Ovary (tissue), 9 donors: ENCODE data around the gene GRM8. TPM values are rescaled to one million over a fixed set of nuclear protein-coding genes. Genes with fewer than 3 reads are reported as not detected.

Source experiments
- DNase-seq, 5 donors: peaks; one replicate each; pipeline ENCODE4 v3.0.0-alpha.2; 2019 to 2020
- H3K27ac ChIP-seq, 2 donors: fragments of 200-600 bp; one replicate each; pipeline versions ENCODE4 v1.5.1 to v1.8.0; 2019 to 2022
- H3K27me3 ChIP-seq: fragments of 200-600 bp; one replicate; pipeline ENCODE4 v1.8.0; 2022
- H3K36me3 ChIP-seq: fragments of 200-600 bp; sonication (generic); one replicate; pipeline ENCODE4 v1.5.1; 2019
- H3K4me1 ChIP-seq: one replicate; pipeline ENCODE4 v1.8.1; 2013; ENCODE audit warnings: mild to moderate bottlenecking, moderate library complexity; ENCODE audit not compliant: insufficient read depth
- H3K4me3 ChIP-seq: fragments of 200-600 bp; sonication (generic); one replicate; pipeline ENCODE4 v1.5.1; 2017
- H3K9me3 ChIP-seq, 2 donors: fragments of 200-600 bp in 1 of 2; sonication (generic) in 1 of 2; one replicate each; pipeline versions ENCODE4 v1.5.1 to v1.8.1; 2013 to 2019; ENCODE audit warnings: mild to moderate bottlenecking in 1 of 2, moderate library complexity in 1 of 2
- CTCF ChIP-seq, 3 donors: fragments of 450-650 bp in 2 of 3; fragments of 200-600 bp in 1 of 3; IDR thresholded peaks; one replicate each; pipeline versions ENCODE4 v1.5.1 to v1.8.0; 2016 to 2022; ENCODE audit warnings: antibody characterized with exemption in 3 of 3, mild to moderate bottlenecking in 1 of 3
- EP300 ChIP-seq: sonication (generic); formaldehyde crosslinking; IDR thresholded peaks from one replicate; pipeline ENCODE4 v1.6.1; 2017; ENCODE audit warnings: antibody characterized with exemption
- POLR2A ChIP-seq: fragments of 450-650 bp; IDR thresholded peaks from one replicate; pipeline ENCODE4 v1.6.1; 2017; ENCODE audit warnings: antibody characterized with exemption, mild to moderate bottlenecking, moderate library complexity
- WGBS, 3 donors: extraction: QIAGEN DNeasy Blood & Tissue Kit in 1 of 3; methylation state at CpG; one replicate each; pipeline versions ENCODE4 v1.1.5 to v1.1.7; 2013 to 2017; 5-methylcytosine and 5-hydroxymethylcytosine counted together
- intact Hi-C, 4 donors: fragments of 100-400 bp; cut with DNase I; formaldehyde crosslinking; loops; one replicate each; pipeline versions ENCODE4 v1.11.0 to v1.15.1; 2022 to 2023
- polyA plus RNA-seq, 2 donors: library from polyadenylated mRNA; stranded (reverse); fragments of 200-250 nt in 1 of 2; fragments of 350-450 nt in 1 of 2; fragmentation: Illumina TruSeq in 1 of 2; extraction: RNeasy Lipid Tissue Mini Kit (QIAGEN cat#74804) in 1 of 2; gene quantifications; one replicate each; pipeline ENCODE4 v1.2.3, GENCODE V29; 2013 to 2014
- total RNA-seq, 7 donors: library from RNA; depleted of rRNA in 2 of 7; stranded (reverse); fragments of >200 nt in 2 of 7; fragmentation: NEBNext Ultra II Directional in 3 of 7; extraction: Animal tissue kit (Norgen Biotek cat#: 25700) in 3 of 7; gene quantifications; one replicate each; pipeline versions ENCODE4 v1.1.0 to v1.2.4, GENCODE V29; 2016 to 2023
- donor health status: DM: no; HTN: no; CAD: no; lungs with moderate emphysema.
- donor health status: DM: no; HTN: no; CAD: no.
- donor health status: Bipolar disorder and iron deficiency.
- donor health status: DM: yes; HTN: yes; CAD: no.
- donor health status: DM: no; HTN: no; CAD: no.
- donor health status: DM: yes; HTN: yes; CAD: no.

Gene GRM8
- total and polyA plus RNA-seq, 9 donors: 0.38 to 4.0 (median 1.0) TPM; not detected in 1

GRCh38 chr7:126493801-126494200 is 758.9 kb downstream of the GRM8 start:
- no peaks in the 10 kb centered on the region for H3K27me3 ChIP-seq
- H3K36me3 ChIP-seq: no peaks in the 10 kb centered on the region
- 60 to 69% (median 65%) methylated on average over 2 of the region's 2 CpGs for WGBS, 3 donors
- no peak for DNase-seq
- no peaks in the 10 kb centered on the region for H3K4me1 ChIP-seq
- H3K27ac ChIP-seq: no peak overlapping the region
- no peak for TF ChIP-seq CTCF (IDR thresholded peaks at IDR 0.05)
- no peak for TF ChIP-seq EP300
- TF ChIP-seq POLR2A: no peak
- no peaks in the 10 kb centered on the region for H3K9me3 ChIP-seq
- H3K4me3 ChIP-seq: no peak overlapping the region
- intact Hi-C loops: loop anchor here in 1 of 4 donors (5.0 kb wide), 1 partner anchor 796 kb away; no protein-coding TSS in a partner anchor

- H3K9me3 ChIP-seq: no peaks in the 10 kb centered on the region
- no peaks in the 10 kb centered on the region for H3K27me3 ChIP-seq
- intact Hi-C loops: loop anchor here in 1 of 4 donors (5.0 kb wide), 1 partner anchor 793 kb away; no protein-coding TSS in a partner anchor
- DNase-seq: no peak
- 92 to 97% (median 96%) methylated on average over 2 of the region's 2 CpGs for WGBS, 3 donors
- no peaks in the 10 kb centered on the region for H3K4me1 ChIP-seq
- H3K4me3 ChIP-seq: no peak overlapping the region
- H3K27ac ChIP-seq: no peak overlapping the region
- H3K36me3 ChIP-seq: no peaks in the 10 kb centered on the region
- TF ChIP-seq CTCF (IDR thresholded peaks at IDR 0.05): no peak
- TF ChIP-seq EP300: no peak
- no peak for TF ChIP-seq POLR2A
These were observed 762.9 kb downstream of the GRM8 start for GRCh38 chr7:126489874-126490273.

GRCh38 chr7:126487728-126488442 is 764.9 kb downstream of the GRM8 start:
- Histone ChIP-seq H3K27ac (no peak overlapping the region), H3K27me3 (no peaks in the 10 kb centered on the region), H3K9me3 (no peaks in the 10 kb centered on the region), H3K4me3 (no peak overlapping the region), H3K36me3 (no peaks in the 10 kb centered on the region), H3K4me1 (no peaks in the 10 kb centered on the region)
- no peak for TF ChIP-seq EP300
- intact Hi-C loops: no loop called here
- no peak for DNase-seq
- 75 to 82% (median 79%) methylated on average over 4 of the region's 4 CpGs for WGBS, 3 donors

- intact Hi-C loops: no loop called here
- no peak for TF ChIP-seq CTCF (IDR thresholded peaks at IDR 0.05)
- TF ChIP-seq POLR2A: no peak
- TF ChIP-seq EP300: no peak
- no peak overlapping the region for H3K4me3 ChIP-seq
- no peaks in the 10 kb centered on the region for H3K27me3 ChIP-seq
- H3K36me3 ChIP-seq: no peaks in the 10 kb centered on the region
- H3K9me3 ChIP-seq: no peaks in the 10 kb centered on the region
- no peak for DNase-seq
- no peaks in the 10 kb centered on the region for H3K4me1 ChIP-seq
- no peak overlapping the region for H3K27ac ChIP-seq
These were observed 765.9 kb downstream of the GRM8 start for GRCh38 chr7:126486806-126487205.

GRCh38 chr7:126485791-126486190 is 767.0 kb downstream of the GRM8 start:
- no peak for DNase-seq
- Histone ChIP-seq H3K36me3 (no peaks in the 10 kb centered on the region), H3K9me3 (no peaks in the 10 kb centered on the region), H3K4me1 (no peaks in the 10 kb centered on the region), H3K27me3 (no peaks in the 10 kb centered on the region), H3K4me3 (no peak overlapping the region), H3K27ac (no peak overlapping the region)
- intact Hi-C loops: no loop called here
- 60 to 70% (median 67%) methylated on average over 4 of the region's 4 CpGs for WGBS, 3 donors
- TF ChIP-seq EP300 (no peak), POLR2A (no peak), CTCF (IDR thresholded peaks at IDR 0.05) (no peak)
